GM06990 (cell line): ENCODE measurements around the gene NDNF.

Experiments
- DNase-seq: peaks from one replicate; pipeline ENCODE4 v3.0.0-alpha.2; 2011; ENCODE audit not compliant: insufficient read length; ENCODE audit errors: extremely low read depth
- H3K27me3 ChIP-seq: replicated peaks from 2 replicates; pipeline ENCODE4 v1.6.0; 2011; ENCODE audit warnings: low read length; ENCODE audit not compliant: control insufficient read depth, insufficient read depth
- H3K36me3 ChIP-seq: 2 replicates; pipeline ENCODE4 v1.5.1; 2011; ENCODE audit warnings: low read length; ENCODE audit not compliant: control insufficient read depth, insufficient read depth
- H3K4me3 ChIP-seq: replicated peaks from 2 replicates; pipeline ENCODE4 v1.5.1; 2011; ENCODE audit warnings: low read depth, mild to moderate bottlenecking, control low read depth, low read length
- CTCF ChIP-seq: IDR thresholded peaks from 2 replicates; pipeline ENCODE4 v1.5.1; 2011; ENCODE audit warnings: low read length, control low read depth, mild to moderate bottlenecking, inconsistent platforms; ENCODE audit not compliant: insufficient read depth, poor library complexity, severe bottlenecking

Gene NDNF

DNA sequence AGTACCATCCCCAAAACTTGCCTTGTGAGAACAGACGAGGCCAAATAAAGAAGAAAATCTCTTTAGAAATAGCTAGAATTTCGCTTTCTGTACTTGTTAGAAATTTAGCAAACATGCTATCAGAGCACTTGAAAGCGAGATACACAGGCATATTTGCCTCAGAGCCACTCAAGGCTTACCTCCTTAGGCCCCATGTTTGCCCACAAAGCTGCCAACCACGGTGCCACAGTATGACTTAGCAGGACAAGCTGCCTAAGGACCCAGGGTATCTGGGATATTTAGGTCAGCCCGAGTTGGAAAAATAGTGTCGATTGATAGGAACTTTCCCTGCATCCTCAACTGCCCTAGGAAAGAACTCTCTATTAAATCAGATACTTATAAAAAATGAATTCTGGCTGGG, 24.2 kb downstream of the NDNF start:
- no peak for DNase-seq
- H3K27me3 ChIP-seq = no peaks in the 10 kb centered on the region; the same call in 1 of the 2 replicates
- H3K36me3 ChIP-seq = no peaks in the 10 kb centered on the region
- no peak for TF ChIP-seq CTCF
- no peak overlapping the region for H3K4me3 ChIP-seq

- Histone ChIP-seq H3K36me3 (no peaks in the 10 kb centered on the region), H3K27me3 (no peaks in the 10 kb centered on the region; the same call in 1 of the 2 replicates), H3K4me3 (no peak overlapping the region)
- DNase-seq = peak; percentile 9
- no peak for TF ChIP-seq CTCF
Measured at GRCh38 chr4:121041307-121042090, 30.8 kb downstream of the NDNF start.

GRCh38 chr4:121034017-121034416, 38.3 kb downstream of the NDNF start:
- H3K27me3 ChIP-seq = no peaks in the 10 kb centered on the region
- DNase-seq = no peak
- TF ChIP-seq CTCF = no peak
- no peaks in the 10 kb centered on the region for H3K36me3 ChIP-seq
- H3K4me3 ChIP-seq = no peak overlapping the region

DNA sequence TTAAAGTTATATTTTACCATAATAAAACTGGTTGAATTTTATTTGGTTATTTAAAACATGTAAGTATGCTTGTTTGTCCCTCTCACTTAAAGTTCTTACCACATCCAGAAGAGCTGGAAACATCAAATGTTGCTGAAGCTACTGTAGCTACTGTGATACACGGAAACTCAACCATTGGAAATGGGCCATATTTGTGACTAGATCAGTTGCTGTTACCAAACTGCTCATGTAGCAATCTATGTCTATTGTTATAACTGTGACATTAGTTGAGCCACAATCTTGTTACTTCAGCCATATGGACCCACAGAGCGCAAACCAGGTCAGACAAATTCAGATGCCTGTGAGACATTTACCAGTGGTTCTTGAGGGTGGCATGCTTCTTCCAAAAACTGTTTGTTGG, 41.6 kb downstream of the NDNF start:
- DNase-seq = no peak
- no peaks in the 10 kb centered on the region for H3K27me3 ChIP-seq
- no peak overlapping the region for H3K4me3 ChIP-seq
- H3K36me3 ChIP-seq = no peaks in the 10 kb centered on the region
- no peak for TF ChIP-seq CTCF

- Histone ChIP-seq H3K4me3 (no peak overlapping the region), H3K36me3 (no peaks in the 10 kb centered on the region), H3K27me3 (no peaks in the 10 kb centered on the region)
- TF ChIP-seq CTCF = no peak
- DNase-seq = no peak
Measured at GRCh38 chr4:121030131-121030530, 42.2 kb downstream of the NDNF start.

DNA sequence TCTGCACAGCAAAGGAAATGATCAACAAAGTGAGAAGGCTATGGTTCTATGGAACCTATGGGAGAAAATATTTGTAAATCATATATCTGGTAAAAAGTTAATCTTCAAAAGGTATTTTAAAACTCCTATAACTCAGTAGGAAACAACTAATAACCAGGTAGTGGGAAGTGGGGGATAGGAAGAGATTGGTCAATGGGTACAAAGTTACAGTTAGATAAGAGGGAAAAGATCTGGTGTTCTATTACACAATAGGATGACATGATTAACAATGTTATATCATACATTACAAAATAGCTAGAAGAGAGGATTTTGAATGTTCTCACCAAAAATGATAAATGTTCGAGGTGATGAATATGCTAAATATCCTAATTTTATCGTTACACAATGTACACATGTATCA, 46.3 kb downstream of the NDNF start:
- no peak for TF ChIP-seq CTCF
- H3K4me3 ChIP-seq = no peak overlapping the region
- H3K27me3 ChIP-seq = no peaks in the 10 kb centered on the region
- H3K36me3 ChIP-seq = no peaks in the 10 kb centered on the region
- no peak for DNase-seq
